Measurements from ENCODE around the gene AMBRA1.

GRCh38 chr11:46457659-46458424 lies 136.0 kb downstream of the AMBRA1 start:
- no peak for TF ChIP-seq CTCF (IDR thresholded peaks at IDR 0.05; ENCODE audit: insufficient read depth, low read length)
- TF ChIP-seq, protein P1, sequence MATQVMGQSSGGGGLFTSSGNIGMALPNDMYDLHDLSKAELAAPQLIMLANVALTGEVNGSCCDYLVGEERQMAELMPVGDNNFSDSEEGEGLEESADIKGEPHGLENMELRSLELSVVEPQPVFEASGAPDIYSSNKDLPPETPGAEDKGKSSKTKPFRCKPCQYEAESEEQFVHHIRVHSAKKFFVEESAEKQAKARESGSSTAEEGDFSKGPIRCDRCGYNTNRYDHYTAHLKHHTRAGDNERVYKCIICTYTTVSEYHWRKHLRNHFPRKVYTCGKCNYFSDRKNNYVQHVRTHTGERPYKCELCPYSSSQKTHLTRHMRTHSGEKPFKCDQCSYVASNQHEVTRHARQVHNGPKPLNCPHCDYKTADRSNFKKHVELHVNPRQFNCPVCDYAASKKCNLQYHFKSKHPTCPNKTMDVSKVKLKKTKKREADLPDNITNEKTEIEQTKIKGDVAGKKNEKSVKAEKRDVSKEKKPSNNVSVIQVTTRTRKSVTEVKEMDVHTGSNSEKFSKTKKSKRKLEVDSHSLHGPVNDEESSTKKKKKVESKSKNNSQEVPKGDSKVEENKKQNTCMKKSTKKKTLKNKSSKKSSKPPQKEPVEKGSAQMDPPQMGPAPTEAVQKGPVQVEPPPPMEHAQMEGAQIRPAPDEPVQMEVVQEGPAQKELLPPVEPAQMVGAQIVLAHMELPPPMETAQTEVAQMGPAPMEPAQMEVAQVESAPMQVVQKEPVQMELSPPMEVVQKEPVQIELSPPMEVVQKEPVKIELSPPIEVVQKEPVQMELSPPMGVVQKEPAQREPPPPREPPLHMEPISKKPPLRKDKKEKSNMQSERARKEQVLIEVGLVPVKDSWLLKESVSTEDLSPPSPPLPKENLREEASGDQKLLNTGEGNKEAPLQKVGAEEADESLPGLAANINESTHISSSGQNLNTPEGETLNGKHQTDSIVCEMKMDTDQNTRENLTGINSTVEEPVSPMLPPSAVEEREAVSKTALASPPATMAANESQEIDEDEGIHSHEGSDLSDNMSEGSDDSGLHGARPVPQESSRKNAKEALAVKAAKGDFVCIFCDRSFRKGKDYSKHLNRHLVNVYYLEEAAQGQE (IDR thresholded peaks at IDR 0.05; ENCODE audit: insufficient replicate concordance, low read depth): no peak
- TF ChIP-seq POLR2AphosphoS5 (IDR thresholded peaks at IDR 0.05; ENCODE audit: low read depth): no peak
- TF ChIP-seq GABPA (IDR thresholded peaks at IDR 0.05; ENCODE audit: low read depth): no peak
